Activated CD4-positive, alpha-beta T cell treated with anti-CD3 and anti-CD28 coated beads, Interleukin-2, amount 50 U/mL, for 48 hours (primary cell): Measurements from ENCODE around the gene PIP.
"Not testable (repeated sequence)": the region's sequence is repeated elsewhere in the genome, so short reads cannot be mapped to it uniquely, and the experiment has no call there.

Experiments used
- DNase-seq, 2 experiments: peaks; one replicate each; pipeline ENCODE4 v3.0.0-alpha.2; 2020

Gene PIP, protein sequence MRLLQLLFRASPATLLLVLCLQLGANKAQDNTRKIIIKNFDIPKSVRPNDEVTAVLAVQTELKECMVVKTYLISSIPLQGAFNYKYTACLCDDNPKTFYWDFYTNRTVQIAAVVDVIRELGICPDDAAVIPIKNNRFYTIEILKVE

DNA sequence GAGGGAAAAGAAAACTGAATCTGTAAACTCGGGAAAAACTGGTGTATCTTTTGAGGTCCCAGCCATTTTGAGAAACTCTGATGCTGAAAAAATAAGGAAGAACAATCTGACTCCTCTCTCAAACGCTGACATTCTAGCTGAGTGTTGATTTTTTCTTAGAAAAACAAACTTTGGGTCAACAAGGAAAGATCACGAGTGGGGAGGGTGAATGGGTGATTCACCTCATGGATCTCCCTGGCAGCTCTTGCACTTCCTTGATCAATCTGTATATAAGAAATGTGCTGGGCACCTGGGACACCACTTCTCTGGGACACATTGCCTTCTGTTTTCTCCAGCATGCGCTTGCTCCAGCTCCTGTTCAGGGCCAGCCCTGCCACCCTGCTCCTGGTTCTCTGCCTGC lies at the start of gene PIP:
TSS of gene PIP (plus strand) at position 297 of the 400 bp plus-strand sequence. CDS start at position 337, 40 bp downstream.
- no peak for DNase-seq

DNA sequence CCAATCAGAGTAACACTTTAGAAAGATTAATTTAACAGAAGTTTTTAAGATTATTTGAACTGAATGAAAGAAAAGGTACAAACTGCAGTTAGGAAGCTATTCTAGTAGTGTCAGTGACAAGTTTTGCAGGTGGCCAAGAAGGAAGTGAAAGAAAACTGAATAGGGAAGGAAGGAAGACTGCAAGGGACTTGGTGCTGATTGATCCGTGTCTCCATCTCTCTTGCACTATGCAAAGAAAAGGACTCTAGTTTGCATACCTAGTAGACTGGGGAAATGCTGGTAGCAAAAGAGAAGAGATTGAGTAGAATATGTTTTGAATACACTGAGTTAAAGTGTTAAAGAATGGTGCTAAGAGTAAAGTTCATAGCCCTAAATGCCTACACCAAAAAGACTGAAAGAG lies 46.8 kb upstream of the PIP start:
- DNase-seq = no peak

DNA sequence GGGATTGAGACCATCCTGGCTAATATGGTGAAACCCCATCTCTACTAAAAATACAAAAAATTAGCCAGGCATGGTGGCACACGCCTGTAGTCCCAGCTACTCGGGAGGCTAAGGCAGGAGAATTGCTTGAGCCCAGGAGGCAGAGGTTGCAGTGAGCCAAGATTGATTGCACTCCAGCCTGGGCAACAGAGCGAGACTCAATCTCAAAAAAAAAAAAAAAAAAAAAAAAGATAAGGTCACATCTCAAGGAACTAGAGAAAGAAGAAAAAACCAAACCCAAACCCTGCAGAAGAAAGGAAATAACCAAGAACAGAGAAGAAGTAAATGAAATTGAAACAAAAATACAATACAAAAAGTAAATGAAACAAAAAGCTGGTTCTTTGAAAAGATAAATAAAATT lies 46.3 kb upstream of the PIP start:
- DNase-seq = not testable (repeated sequence)

DNA sequence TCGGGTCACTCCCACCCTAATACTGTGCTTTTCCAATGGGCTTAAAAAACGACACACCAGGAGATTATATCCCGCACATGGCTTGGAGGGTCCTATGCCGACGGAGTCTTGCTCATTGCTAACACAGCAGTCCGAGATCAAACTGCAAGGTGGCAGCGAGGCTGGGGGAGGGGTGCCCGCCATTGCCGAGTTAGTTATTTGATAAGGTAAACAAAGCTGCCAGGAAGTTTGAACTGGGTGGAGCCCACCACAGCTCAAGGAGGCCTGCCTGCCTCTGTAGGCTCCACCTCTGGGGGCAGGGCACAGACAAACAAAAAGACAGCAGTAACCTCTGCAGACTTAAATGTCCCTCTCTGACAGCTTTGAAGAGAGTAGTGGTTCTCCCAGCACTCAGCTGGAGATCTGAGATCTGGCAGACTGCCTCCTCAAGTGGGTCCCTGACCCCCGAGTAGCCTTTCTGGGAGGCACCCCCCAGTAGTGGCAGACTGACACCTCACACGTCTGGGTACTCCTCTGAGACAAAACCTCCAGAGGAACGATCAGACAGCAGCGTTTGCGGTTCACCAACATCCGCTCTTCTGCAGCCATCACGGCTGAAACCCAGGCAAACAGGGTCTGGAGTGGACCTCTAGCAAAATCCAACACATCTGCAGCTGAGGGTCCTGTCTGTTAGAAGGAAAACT lies 43.2 kb upstream of the PIP start:
- DNase-seq = not testable (repeated sequence)

DNA sequence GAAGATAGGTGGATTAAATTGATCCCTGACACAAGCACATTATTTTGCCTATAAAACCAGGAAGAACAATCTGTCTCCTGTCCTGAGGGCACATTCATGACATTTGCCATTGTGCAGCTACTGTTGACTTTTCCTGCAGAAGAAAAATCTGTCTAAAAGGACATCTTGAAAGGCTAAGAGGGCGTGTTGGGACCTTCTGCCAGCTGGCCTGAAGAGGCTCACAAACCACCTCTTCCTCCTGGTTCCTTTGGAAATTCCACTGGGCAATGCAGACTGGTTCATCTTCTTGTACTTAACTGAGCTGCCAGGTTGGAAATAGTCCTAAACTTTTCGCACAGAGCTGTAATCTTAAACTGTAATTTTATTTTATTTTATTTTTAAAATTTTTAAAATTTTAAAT lies 35.7 kb upstream of the PIP start:
- DNase-seq = no peak

DNA sequence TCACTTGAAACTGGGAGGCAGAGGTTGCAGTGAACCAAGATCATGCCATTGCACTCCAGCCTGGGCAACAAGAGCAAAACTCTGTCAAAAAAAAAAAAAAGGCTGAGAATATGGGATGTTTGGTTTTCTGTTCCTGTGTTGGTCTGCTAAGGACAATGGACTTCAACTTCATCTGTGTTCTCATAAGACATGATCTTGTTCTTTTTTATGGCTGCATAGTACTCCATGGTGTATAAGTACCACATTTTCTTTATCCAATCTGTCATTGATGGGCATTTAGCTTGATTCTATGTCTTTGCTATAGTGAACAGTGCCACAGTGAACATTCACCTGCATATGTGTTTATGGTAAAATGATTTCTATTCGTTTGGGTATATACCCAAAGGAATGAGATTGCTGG lies 32.3 kb upstream of the PIP start:
- DNase-seq = not testable (repeated sequence)

DNA sequence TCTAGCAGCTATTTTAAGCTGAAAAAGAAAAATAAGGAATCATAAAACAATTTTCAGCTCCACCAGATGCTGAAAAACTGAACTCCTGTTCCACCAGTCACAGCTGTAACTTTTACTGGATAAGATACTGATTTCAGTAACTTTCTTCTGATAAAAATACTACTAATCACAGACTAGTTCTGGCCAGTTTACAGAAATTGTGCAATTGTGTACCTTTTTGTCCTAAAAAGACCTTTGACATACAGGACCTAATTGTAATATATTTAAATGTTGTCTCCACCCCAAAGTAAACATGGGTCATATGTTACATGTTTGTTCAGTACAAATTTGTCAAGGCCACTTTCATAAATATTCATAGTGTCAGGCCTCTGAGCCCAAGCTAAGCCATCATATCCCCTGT lies 27.1 kb upstream of the PIP start:
- no peak for DNase-seq

DNA sequence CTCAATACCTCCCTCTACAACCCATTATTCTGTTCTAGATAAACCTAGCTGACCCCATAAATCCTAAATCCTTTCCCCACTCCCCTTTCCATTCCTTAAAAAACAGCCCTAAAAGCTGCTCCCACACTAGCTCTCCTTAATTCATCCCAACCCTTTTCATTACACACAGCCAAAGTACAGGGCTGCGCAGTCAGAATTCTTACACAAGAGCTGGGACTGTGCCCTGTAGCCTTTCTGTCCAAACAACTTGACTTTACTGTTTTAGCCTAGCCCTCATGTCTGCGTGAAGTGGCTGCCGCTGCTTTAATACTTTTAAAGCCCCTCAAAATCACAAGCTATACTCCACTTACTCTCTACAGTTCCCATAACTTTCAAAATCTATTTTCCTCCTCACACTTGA lies 23.9 kb upstream of the PIP start:
- not testable (repeated sequence) for DNase-seq

DNA sequence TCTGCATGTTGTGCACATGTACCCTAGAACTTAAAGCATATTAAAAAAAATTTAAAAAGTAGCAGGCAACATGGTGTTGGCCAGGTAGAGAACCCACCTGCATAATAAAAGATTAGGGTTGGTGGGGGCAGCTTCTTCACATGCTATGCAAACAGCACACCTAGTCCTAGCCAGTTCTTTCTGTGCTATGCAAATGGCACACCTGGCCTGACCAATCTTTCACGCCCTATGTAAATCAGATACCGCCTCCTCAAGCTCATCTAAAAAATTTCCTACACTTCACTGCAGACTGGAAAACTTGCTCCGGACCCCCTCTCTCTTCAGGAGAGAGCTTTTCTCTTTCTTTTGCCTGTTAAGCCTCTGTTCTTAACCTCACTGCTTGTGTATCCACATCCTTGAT lies 14.5 kb upstream of the PIP start:
- DNase-seq = no peak

DNA sequence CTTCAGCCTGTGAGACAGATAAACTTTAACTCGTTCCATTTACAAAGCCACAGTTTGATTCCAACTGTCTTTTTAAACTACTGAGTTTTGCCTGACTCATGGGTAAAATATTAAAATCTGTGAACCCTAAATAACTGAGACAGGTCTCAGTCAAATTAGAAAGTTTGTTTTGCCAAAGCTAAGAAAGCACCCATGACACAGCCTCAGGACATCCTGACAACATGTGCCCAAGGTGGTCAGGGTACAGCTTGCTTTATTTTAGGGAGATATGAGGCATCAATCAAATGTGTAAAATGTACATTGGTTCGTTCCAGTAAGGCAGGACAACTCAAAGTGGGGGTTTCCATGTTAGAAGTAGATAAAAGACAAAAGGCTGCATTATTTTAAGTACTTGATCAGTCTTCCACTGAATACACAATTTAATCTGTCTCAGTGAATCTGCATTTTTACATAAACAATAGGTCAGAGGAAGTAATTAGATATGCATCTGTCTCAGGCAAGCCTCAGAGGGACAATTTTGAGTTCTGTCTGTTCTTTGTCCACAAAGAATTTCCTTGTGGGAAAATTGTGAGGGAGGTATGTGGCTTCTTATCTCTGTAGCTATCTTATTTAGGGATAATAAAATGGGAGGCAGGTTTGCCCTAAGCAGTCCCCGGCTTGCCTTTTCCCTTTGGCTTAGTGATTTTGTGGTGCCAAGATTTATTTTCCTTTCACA lies 11.0 kb upstream of the PIP start:
- DNase-seq = no peak

DNA sequence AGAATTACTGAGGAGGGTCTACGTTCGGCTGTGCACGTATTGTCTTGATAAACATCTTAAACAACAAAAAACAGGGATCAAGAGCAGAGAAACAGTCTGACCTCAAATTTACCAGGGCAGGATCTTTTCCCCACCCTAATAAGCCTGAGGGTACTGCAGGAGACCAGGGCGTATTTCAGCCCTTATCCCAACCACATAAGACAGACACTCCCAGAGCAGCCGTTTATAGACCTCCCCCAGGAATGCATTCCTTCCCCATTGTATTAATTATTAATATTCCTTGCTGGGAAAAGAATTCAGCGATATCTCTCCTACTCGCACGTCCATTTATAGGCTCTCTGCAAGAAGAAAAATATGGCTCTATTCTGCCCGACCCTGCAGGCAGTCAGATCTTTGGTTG lies 8.6 kb upstream of the PIP start:
- not testable (repeated sequence) for DNase-seq

DNA sequence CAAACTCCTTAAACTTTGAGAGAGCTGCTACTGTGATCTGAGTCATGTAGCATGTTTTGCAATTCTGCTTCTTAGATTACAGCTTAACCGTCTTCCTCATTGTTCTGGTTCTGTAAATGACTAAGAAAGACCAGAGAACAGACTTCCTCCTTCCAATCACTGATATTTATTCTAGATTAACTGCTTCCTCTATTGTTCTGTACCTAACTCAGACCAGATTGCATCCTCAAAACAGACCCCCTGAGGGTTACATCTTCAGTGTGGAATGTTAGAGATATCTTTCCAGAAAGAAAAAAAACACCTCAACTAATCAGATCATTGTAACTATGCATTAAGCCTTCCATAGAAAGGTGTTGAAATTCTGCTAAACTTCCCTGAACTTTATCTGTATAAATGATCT lies 5.7 kb upstream of the PIP start:
- no peak for DNase-seq

DNA sequence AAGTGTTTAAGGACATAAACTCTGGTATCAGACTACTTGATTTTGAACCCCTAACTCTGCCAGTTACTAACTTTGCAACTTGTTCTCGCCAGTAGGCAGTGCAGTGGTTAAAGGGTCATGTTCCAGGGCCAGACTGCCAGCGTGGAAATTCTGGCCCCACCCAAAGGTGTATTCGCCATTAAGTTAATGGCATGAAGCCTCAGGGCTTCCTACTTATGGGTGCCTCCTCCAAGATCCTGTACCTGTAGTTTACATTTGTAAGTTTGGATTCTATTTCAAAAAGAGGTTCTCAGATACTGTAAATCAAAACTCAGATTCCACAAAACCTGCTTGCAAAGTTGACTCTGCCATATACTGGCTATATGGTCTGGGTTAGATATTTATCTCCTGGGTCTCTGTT lies 2.8 kb upstream of the PIP start:
- DNase-seq = no peak

DNA sequence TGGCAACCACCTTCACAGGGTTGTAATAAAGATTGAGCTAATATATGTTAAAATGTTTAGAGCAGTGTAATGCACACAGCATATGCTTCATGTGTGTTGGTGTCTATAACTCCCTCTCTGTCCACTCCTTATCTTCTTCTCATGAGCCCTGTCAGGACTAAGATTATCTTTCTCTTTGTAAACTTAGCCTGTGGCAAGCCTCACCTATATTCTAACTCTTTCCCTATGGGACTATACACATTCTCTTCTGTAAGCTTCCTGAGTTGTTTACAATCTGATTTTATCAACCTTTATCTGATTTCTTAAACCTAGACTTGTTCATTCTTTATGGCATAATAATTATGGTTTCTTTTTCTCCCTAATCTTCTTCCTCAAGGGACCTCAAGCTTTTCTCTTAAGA lies 2.4 kb upstream of the PIP start:
- no peak for DNase-seq

DNA sequence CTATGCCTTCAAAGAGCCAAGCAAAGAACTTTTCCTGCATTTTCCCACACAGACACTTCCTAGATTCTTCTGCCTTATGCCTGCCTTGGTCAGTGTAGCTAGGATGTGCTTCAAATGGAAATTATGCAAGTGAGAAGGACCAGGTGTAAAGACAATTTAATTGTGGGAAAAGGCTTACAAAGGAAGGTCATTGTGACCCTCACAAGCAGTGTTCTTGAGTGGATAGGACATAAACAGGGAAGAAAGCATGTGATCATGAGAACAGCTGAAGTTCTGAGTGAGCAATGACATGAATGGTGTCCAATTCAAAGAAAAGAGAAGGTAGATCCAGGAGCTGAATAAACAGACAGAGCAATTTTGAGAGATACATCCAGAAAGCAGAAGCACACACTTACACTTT lies 1.3 kb upstream of the PIP start:
- no peak for DNase-seq

DNA sequence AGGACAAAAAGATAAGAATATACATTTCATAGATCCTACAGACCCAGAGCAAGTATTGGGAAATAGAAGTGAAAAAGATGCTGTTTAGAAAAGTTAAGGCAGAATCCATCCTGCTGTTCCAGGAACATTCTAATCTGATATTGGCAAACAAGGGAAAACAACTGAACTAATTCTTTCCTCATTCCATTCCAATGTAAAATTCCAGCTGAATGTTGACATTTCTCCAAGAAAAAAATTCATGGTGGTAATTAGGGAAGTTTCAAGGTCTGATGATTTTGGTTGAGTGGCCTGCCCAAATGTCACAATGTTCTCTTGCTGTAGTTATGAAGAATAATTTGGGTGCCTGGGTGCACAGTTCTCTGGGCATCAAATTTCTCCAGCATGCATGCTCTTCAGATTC lies 15.2 kb downstream of the PIP start:
- DNase-seq = no peak

DNA sequence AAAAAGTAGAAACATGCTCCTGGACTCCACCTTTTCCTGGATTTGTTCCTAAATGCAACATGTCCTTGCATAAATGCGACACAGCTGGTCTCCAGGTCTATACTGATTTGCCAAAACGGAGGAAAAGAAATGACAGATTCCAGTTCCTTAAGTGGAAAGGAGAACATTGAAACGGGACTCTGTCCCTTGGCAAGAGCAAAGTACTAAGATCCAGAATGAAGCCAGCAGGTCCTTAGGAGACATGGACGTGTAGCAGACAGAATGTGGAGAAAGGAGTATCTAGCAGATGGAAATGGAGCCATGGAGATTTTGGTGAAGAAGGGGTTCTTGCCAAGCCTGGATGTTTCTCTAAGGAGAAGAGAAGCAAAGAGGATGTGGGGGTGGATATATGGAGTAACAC lies 16.2 kb downstream of the PIP start:
- no peak for DNase-seq

DNA sequence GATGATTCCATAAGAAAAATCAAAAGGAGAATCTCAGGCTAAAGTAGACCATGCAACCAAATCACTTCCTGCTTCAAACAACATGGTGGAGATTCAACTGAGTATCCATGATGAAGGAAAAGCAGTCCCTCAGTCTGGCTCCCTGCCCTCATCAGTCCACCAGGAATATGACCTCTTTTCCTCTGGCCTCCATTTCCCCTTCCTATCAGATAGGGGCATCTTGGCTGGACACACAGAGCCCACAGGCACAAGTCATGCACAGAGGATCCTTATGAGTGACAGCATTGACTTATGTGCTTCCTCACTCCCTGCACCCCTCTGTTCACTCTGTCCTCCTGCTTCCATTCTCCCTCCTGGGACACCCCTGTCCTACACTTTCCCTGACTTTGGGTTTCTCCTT lies 16.8 kb downstream of the PIP start:
- no peak for DNase-seq

DNA sequence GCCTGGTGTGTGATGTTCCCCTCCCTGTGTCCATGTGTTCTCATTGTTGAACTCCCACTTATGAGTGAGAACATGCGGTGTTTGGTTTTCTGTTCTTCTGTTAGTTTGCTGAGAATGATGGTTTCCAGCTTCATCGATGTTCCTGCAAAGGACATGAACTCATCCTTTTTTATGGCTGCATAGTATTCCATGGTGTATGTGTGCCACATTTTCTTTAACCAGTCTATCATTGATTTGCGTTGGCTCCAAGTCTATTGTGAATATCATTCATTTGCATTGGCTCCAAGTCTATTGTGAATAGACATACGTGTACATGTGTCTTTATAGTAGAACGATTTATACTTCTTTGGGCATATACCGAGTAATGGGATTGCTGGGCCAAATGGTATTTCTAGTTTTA lies 18.8 kb downstream of the PIP start:
- DNase-seq = not testable (repeated sequence)

DNA sequence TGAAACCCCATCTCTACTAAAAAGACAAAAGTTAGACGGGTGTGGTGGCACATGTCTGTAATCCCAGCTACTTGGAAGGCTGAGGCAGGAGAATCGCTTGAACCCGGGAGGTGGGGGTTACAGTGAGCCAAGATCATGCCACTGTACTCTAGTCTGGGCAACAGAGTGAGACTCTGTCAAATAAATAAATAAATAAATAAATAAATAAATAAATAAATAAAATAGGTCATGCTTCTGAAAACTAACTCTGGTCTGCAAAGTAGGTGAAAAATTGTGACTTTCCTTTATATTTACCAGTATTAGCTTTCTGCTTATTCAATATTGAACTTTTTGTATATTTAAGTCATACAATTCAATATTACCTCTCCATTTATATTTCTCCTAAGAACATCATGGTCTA lies 26.7 kb downstream of the PIP start:
- not testable (repeated sequence) for DNase-seq

DNA sequence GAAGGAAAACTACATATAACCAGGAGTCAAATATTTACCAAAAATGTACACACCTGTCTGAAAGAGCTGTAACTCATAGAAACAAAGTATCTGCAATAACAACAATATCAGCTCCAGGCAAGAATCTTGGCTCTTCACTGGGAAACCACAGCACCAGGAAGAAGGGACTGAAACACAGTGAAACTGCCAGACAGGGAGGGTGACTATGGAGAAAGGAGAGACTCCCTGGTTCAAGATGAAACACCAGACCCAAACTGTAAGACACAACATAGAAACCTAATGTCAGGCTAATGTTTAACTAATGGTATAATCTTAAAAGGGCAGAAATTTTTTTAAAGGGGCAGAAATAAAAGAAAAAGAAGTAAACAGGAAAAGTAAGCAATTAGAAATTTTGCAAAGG lies 39.8 kb downstream of the PIP start:
- DNase-seq = no peak

DNA sequence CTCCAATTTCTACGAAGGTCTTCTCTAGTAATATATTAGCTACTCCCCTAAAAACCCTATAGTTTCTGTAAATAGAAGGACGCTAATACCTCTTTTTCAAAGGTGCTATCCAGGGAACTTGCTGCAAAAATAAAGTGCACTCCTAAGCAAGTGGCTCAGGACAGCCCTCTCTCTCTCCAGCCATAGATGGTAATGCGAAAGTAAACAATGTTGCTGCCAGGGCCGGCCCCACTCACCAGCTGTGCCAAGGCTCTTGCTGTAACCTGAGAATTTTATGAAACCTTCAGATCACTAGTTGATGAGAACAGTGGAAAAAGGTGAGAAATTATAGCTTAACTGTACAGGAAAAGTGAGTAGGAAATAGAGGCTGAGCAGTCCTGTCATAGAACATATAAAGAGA lies 40.5 kb downstream of the PIP start:
- DNase-seq = no peak

DNA sequence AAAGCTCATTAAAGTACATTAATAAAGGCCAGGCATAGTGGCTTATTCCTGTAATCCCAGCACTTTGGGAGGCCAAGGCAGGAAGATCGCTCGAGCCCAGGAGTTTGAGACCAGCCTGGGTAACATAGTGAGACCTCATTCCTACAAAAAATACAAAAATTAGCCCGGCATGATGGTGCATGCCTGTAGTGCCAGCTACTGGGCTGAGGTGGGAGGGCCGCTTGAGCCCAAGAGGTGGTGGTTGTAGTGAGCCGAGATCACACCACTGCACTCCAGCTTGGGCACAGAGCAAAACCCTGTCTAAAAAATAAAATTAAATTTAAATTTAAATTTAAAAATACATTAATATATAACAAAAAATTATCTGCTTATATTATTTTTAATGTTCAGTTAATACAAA lies 44.3 kb downstream of the PIP start:
- DNase-seq = no peak

DNA sequence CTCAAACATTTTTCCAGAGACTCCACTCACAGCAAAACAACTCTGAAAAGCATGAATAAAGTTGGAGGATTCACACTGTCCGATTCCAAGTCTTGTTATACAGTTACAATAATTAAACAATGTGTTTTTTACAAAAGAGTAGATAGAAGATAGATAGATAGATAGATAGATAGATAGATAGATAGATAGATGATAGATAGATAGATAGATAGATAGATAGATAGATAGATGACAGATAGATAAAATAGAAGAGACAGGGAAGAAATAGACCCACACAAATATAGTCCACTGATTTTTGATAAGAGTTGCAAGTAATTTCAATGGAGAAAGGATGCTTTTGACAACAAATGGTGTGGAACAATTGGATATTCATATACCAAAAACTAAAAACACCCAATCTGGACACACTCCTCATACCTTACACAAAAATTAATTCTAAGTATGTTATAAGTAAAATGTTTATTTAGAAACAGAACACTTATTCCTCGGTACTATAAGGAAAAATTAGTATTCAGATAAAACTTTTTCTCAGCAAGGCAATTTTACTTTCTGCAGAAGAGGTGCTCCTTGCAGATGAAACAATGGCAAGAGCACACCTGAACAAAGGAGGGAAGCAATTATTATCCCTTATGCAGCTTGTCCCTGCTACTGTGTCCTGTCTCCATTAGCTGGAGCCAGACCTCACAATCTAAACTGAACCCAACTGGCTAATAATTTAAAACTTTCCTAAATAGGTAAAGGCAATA lies 45.7 kb downstream of the PIP start:
- no peak for DNase-seq
